OCI-LY1 (cell line): ENCODE results near the gene NUP133.
"Not testable (repeated sequence)": the region's sequence is repeated elsewhere in the genome, so short reads cannot be mapped to it uniquely, and the experiment has no call there.

Experiments used
- EZH2 ChIP-seq: fragments of 200-600 bp; sonication (generic), shearing (Covaris generic); IDR thresholded peaks from 2 replicates; pipeline ENCODE4 v1.8.0; 2017; ENCODE audit warnings: borderline replicate concordance, mixed run types, mild to moderate bottlenecking, antibody characterized with exemption, low read length, moderate library complexity, mixed read lengths
- TF ChIP-seq, protein P1 (sequence below): fragments of 200-600 bp; sonication (generic), shearing (Covaris generic); IDR thresholded peaks from 2 replicates; pipeline ENCODE4 v1.5.1; 2017; ENCODE audit warnings: mild to moderate bottlenecking, antibody characterized with exemption, low read length, moderate library complexity, mixed read lengths

- TF ChIP-seq, protein P1, sequence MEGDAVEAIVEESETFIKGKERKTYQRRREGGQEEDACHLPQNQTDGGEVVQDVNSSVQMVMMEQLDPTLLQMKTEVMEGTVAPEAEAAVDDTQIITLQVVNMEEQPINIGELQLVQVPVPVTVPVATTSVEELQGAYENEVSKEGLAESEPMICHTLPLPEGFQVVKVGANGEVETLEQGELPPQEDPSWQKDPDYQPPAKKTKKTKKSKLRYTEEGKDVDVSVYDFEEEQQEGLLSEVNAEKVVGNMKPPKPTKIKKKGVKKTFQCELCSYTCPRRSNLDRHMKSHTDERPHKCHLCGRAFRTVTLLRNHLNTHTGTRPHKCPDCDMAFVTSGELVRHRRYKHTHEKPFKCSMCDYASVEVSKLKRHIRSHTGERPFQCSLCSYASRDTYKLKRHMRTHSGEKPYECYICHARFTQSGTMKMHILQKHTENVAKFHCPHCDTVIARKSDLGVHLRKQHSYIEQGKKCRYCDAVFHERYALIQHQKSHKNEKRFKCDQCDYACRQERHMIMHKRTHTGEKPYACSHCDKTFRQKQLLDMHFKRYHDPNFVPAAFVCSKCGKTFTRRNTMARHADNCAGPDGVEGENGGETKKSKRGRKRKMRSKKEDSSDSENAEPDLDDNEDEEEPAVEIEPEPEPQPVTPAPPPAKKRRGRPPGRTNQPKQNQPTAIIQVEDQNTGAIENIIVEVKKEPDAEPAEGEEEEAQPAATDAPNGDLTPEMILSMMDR = not testable (repeated sequence)
- not testable (repeated sequence) for TF ChIP-seq EZH2
Observed at GRCh38 chr1:229511201-229511600, 3.1 kb upstream of the NUP133 start.
